ENCODE results near the gene PRKAG2.

DNA sequence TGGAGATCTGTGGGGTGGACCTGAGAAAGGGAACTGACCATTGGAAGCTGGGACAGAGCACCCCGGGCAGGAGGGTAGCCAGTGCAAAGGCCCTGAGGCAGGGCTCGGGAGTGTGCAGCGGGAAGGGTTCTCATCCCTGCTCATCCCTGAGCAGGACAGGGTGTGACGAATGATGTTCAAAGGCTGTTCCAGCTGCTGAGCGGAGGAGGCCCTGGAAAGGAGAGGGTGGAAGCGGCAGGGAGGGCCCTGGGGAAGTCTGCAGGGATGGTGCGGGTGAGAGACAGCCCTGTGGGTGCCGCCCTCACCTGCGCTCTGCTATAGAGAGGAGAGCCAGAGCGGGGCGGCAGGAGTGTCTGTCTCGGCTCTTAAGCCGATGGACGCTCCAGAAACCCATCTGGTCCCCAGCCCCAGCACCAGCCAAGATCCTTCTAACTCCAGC lies 43.7 kb downstream of the PRKAG2 start:
- TF ChIP-seq, protein P1, sequence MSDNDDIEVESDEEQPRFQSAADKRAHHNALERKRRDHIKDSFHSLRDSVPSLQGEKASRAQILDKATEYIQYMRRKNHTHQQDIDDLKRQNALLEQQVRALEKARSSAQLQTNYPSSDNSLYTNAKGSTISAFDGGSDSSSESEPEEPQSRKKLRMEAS (IDR thresholded peaks at IDR 0.05), result no peak
- TF ChIP-seq, protein P2, sequence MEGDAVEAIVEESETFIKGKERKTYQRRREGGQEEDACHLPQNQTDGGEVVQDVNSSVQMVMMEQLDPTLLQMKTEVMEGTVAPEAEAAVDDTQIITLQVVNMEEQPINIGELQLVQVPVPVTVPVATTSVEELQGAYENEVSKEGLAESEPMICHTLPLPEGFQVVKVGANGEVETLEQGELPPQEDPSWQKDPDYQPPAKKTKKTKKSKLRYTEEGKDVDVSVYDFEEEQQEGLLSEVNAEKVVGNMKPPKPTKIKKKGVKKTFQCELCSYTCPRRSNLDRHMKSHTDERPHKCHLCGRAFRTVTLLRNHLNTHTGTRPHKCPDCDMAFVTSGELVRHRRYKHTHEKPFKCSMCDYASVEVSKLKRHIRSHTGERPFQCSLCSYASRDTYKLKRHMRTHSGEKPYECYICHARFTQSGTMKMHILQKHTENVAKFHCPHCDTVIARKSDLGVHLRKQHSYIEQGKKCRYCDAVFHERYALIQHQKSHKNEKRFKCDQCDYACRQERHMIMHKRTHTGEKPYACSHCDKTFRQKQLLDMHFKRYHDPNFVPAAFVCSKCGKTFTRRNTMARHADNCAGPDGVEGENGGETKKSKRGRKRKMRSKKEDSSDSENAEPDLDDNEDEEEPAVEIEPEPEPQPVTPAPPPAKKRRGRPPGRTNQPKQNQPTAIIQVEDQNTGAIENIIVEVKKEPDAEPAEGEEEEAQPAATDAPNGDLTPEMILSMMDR (IDR thresholded peaks at IDR 0.05; ENCODE audit: low read depth, low read length, missing input control), result no peak
- TF ChIP-seq, protein P3, sequence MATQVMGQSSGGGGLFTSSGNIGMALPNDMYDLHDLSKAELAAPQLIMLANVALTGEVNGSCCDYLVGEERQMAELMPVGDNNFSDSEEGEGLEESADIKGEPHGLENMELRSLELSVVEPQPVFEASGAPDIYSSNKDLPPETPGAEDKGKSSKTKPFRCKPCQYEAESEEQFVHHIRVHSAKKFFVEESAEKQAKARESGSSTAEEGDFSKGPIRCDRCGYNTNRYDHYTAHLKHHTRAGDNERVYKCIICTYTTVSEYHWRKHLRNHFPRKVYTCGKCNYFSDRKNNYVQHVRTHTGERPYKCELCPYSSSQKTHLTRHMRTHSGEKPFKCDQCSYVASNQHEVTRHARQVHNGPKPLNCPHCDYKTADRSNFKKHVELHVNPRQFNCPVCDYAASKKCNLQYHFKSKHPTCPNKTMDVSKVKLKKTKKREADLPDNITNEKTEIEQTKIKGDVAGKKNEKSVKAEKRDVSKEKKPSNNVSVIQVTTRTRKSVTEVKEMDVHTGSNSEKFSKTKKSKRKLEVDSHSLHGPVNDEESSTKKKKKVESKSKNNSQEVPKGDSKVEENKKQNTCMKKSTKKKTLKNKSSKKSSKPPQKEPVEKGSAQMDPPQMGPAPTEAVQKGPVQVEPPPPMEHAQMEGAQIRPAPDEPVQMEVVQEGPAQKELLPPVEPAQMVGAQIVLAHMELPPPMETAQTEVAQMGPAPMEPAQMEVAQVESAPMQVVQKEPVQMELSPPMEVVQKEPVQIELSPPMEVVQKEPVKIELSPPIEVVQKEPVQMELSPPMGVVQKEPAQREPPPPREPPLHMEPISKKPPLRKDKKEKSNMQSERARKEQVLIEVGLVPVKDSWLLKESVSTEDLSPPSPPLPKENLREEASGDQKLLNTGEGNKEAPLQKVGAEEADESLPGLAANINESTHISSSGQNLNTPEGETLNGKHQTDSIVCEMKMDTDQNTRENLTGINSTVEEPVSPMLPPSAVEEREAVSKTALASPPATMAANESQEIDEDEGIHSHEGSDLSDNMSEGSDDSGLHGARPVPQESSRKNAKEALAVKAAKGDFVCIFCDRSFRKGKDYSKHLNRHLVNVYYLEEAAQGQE (IDR thresholded peaks at IDR 0.05), result no peak
- TF ChIP-seq TAF1 (conservative IDR thresholded peaks at IDR 0.05) (no peak), EGR1 (IDR thresholded peaks at IDR 0.05; ENCODE audit: low read depth in 2 of 2) (no peak), YY1 (IDR thresholded peaks at IDR 0.05) (no peak), JUND (IDR thresholded peaks at IDR 0.05) (no peak), FOXA1 (IDR thresholded peaks at IDR 0.05) (no peak)
